ENCODE measurements around the gene ASCL1.

The ASCL1 gene

DNA sequence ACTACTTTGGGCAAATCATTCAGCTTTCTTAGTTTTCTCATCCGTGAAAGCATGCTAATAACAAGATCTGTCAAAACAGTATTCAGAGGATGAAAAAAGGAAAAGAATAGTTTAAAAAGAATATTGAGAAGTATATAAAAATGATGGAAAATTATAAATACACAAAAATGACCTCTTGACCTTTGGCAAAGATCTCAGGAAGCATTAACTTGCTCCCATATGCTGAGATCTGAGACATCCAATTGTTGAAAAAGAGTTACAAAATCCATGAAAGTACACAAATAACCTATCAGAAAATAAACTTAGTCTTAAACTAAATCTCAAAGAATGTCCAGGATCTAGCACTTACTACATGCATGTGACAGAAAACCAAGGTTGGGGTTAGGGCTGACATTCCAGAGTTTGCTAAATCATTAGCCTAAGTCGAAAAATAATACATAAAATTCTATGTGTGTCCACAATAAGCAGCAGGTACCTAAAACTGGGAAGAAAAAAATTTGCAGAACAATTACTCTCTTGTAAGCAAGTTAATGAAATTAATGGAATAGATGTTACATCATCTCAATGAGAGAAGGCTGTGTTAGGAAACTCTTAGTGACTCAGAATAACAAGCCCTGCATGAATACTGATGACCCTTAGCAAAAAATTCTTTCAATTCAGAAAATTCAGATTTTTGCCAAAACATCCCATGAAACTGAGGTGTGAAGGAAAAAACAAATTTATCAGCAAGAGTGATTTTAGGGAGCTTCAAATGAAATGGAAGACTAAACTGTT is 43.8 kb upstream of the ASCL1 start:
- Histone ChIP-seq H3K27me3 (ENCODE audit: insufficient read depth, low read depth, severe bottlenecking) (no peaks in the 10 kb centered on the region), H3K27ac (no peak overlapping the region), H3K36me3 (no peaks in the 10 kb centered on the region), H3K4me3 (ENCODE audit: low read depth, low read length) (no peak overlapping the region), H3K9me3 (ENCODE audit: severe bottlenecking) (no peaks in the 10 kb centered on the region)
- DNase-seq = no peak
- TF ChIP-seq, protein P1, sequence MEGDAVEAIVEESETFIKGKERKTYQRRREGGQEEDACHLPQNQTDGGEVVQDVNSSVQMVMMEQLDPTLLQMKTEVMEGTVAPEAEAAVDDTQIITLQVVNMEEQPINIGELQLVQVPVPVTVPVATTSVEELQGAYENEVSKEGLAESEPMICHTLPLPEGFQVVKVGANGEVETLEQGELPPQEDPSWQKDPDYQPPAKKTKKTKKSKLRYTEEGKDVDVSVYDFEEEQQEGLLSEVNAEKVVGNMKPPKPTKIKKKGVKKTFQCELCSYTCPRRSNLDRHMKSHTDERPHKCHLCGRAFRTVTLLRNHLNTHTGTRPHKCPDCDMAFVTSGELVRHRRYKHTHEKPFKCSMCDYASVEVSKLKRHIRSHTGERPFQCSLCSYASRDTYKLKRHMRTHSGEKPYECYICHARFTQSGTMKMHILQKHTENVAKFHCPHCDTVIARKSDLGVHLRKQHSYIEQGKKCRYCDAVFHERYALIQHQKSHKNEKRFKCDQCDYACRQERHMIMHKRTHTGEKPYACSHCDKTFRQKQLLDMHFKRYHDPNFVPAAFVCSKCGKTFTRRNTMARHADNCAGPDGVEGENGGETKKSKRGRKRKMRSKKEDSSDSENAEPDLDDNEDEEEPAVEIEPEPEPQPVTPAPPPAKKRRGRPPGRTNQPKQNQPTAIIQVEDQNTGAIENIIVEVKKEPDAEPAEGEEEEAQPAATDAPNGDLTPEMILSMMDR (IDR thresholded peaks at IDR 0.05; ENCODE audit: low read depth, low read length) = no peak

- Histone ChIP-seq H3K27me3 (ENCODE audit: insufficient read depth, low read depth, severe bottlenecking) (no peaks in the 10 kb centered on the region), H3K36me3 (no peaks in the 10 kb centered on the region), H3K27ac (no peak overlapping the region), H3K9me3 (ENCODE audit: severe bottlenecking) (no peaks in the 10 kb centered on the region), H3K4me3 (ENCODE audit: low read depth, low read length) (no peak overlapping the region)
- no peak for DNase-seq
- TF ChIP-seq, protein P1 (IDR thresholded peaks at IDR 0.05; ENCODE audit: low read depth, low read length) = no peak
Measured at GRCh38 chr12:102916252-102917025, 41.0 kb upstream of the ASCL1 start.

- peak; percentile 8 for DNase-seq
Measured at GRCh38 chr12:102917026-102917787, 40.3 kb upstream of the ASCL1 start, which contains the start of gene PAH. TSS of gene PAH (minus strand) at chr12:102917244. CDS start at chr12:102917130, 114 bp downstream.

DNA sequence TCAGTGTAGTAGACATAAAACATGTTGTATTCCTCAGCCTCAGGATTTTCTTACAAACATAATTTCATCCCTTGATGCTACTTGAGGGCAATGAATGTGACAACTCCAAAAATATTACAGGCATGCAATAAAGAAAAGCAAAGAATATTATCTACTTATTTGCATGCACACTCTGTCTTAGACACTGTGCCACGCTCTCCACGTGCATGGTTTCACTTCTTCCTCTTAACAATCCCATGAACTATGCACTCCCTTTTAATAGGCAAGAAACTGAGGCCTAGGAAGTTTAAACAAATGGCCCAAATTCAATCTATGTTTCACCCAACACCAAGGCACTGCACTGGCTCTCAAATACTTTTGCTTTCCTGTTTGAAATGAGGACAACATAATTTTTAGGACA is 38.6 kb upstream of the ASCL1 start:
- Histone ChIP-seq H3K9me3 (ENCODE audit: severe bottlenecking) (no peaks in the 10 kb centered on the region), H3K4me3 (ENCODE audit: low read depth, low read length) (no peak overlapping the region), H3K27me3 (ENCODE audit: insufficient read depth, low read depth, severe bottlenecking) (no peaks in the 10 kb centered on the region), H3K36me3 (no peaks in the 10 kb centered on the region), H3K27ac (no peak overlapping the region)
- no peak for DNase-seq
- TF ChIP-seq, protein P1 (IDR thresholded peaks at IDR 0.05; ENCODE audit: low read depth, low read length) = no peak

More at GRCh38 chr12:102917026-102917787, 40.3 kb upstream of the ASCL1 start, which contains the start of gene PAH:
- Histone ChIP-seq H3K9me3 (ENCODE audit: severe bottlenecking) (no peaks in the 10 kb centered on the region), H3K36me3 (no peaks in the 10 kb centered on the region), H3K27ac (no peak within 1 kb of the TSS), H3K27me3 (ENCODE audit: insufficient read depth, low read depth, severe bottlenecking) (no peaks in the 10 kb centered on the region), H3K4me3 (ENCODE audit: low read depth, low read length) (no peak within 1 kb of the TSS)
- TF ChIP-seq, protein P1 (IDR thresholded peaks at IDR 0.05; ENCODE audit: low read depth, low read length) = peak; percentile 15; the same call in 1 of the 2 replicates

GRCh38 chr12:102920271-102920670 is 37.2 kb upstream of the ASCL1 start:
- Histone ChIP-seq H3K27ac (no peak overlapping the region), H3K36me3 (no peaks in the 10 kb centered on the region), H3K27me3 (ENCODE audit: insufficient read depth, low read depth, severe bottlenecking) (no peaks in the 10 kb centered on the region), H3K4me3 (ENCODE audit: low read depth, low read length) (no peak overlapping the region), H3K9me3 (ENCODE audit: severe bottlenecking) (no peaks in the 10 kb centered on the region)
- DNase-seq = no peak
- TF ChIP-seq, protein P1 (IDR thresholded peaks at IDR 0.05; ENCODE audit: low read depth, low read length) = no peak

All from WERI-Rb-1 (cell line).